Measurements from ENCODE around the gene PMM1.

DNA sequence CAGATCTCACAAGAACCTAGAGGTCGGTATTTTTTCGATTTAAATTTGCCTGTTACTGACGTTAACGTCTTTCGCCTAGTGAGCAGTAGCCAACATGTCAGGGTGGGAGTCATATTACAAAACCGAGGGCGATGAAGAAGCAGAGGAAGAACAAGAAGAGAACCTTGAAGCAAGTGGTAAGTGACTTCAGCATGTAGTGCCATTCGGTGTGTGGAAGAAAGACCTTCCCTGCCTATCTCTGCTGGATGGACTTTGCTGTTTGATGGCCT lies 32.2 kb upstream of the PMM1 start:
- no peak for TF ChIP-seq ZNF10 (CRISPR knock-in tag; IDR thresholded peaks at IDR 0.05; ENCODE audit: borderline replicate concordance, low read depth)
- TF ChIP-seq, protein P1, sequence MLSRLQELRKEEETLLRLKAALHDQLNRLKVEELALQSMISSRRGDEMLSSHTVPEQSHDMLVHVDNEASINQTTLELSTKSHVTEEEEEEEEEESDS (CRISPR knock-in tag; IDR thresholded peaks at IDR 0.05; ENCODE audit: borderline replicate concordance), result no peak
- no peak for TF ChIP-seq RBAK (CRISPR knock-in tag; IDR thresholded peaks at IDR 0.05)
- TF ChIP-seq, protein P2, sequence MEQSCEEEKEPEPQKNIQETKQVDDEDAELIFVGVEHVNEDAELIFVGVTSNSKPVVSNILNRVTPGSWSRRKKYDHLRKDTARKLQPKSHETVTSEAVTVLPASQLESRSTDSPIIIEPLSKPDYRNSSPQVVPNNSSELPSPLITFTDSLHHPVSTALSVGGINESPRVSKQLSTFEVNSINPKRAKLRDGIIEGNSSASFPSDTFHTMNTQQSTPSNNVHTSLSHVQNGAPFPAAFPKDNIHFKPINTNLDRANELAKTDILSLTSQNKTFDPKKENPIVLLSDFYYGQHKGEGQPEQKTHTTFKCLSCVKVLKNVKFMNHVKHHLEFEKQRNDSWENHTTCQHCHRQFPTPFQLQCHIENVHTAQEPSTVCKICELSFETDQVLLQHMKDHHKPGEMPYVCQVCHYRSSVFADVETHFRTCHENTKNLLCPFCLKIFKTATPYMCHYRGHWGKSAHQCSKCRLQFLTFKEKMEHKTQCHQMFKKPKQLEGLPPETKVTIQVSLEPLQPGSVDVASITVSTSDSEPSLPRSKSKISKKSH (CRISPR knock-in tag; IDR thresholded peaks at IDR 0.05; ENCODE audit: borderline replicate concordance), result no peak
- no peak for TF ChIP-seq ZNF772 (CRISPR knock-in tag; IDR thresholded peaks at IDR 0.05)
- no peak for TF ChIP-seq MXI1 (IDR thresholded peaks at IDR 0.05; ENCODE audit: borderline replicate concordance, low read depth, low read length)
- TF ChIP-seq, protein P3, sequence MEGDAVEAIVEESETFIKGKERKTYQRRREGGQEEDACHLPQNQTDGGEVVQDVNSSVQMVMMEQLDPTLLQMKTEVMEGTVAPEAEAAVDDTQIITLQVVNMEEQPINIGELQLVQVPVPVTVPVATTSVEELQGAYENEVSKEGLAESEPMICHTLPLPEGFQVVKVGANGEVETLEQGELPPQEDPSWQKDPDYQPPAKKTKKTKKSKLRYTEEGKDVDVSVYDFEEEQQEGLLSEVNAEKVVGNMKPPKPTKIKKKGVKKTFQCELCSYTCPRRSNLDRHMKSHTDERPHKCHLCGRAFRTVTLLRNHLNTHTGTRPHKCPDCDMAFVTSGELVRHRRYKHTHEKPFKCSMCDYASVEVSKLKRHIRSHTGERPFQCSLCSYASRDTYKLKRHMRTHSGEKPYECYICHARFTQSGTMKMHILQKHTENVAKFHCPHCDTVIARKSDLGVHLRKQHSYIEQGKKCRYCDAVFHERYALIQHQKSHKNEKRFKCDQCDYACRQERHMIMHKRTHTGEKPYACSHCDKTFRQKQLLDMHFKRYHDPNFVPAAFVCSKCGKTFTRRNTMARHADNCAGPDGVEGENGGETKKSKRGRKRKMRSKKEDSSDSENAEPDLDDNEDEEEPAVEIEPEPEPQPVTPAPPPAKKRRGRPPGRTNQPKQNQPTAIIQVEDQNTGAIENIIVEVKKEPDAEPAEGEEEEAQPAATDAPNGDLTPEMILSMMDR (CRISPR knock-in tag; IDR thresholded peaks at IDR 0.05), result no peak
- TF ChIP-seq, protein P4, sequence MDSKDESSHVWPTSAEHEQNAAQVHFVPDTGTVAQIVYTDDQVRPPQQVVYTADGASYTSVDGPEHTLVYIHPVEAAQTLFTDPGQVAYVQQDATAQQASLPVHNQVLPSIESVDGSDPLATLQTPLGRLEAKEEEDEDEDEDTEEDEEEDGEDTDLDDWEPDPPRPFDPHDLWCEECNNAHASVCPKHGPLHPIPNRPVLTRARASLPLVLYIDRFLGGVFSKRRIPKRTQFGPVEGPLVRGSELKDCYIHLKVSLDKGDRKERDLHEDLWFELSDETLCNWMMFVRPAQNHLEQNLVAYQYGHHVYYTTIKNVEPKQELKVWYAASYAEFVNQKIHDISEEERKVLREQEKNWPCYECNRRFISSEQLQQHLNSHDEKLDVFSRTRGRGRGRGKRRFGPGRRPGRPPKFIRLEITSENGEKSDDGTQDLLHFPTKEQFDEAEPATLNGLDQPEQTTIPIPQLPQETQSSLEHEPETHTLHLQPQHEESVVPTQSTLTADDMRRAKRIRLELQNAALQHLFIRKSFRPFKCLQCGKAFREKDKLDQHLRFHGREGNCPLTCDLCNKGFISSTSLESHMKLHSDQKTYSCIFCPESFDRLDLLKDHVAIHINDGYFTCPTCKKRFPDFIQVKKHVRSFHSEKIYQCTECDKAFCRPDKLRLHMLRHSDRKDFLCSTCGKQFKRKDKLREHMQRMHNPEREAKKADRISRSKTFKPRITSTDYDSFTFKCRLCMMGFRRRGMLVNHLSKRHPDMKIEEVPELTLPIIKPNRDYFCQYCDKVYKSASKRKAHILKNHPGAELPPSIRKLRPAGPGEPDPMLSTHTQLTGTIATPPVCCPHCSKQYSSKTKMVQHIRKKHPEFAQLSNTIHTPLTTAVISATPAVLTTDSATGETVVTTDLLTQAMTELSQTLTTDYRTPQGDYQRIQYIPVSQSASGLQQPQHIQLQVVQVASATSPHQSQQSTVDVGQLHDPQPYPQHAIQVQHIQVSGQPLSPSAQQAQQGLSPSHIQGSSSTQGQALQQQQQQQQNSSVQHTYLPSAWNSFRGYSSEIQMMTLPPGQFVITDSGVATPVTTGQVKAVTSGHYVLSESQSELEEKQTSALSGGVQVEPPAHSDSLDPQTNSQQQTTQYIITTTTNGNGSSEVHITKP (CRISPR knock-in tag; IDR thresholded peaks at IDR 0.05; ENCODE audit: low read depth), result no peak

Measured in HepG2 (cell line).